Measurements from ENCODE around the gene ZNF44. TPM values are rescaled to one million over a fixed set of nuclear protein-coding genes. Genes with fewer than 3 reads are reported as not detected.

Gene ZNF44
- total and polyA plus RNA-seq, 2 experiments from 2014 or later: 4.1 to 4.3 TPM

DNA sequence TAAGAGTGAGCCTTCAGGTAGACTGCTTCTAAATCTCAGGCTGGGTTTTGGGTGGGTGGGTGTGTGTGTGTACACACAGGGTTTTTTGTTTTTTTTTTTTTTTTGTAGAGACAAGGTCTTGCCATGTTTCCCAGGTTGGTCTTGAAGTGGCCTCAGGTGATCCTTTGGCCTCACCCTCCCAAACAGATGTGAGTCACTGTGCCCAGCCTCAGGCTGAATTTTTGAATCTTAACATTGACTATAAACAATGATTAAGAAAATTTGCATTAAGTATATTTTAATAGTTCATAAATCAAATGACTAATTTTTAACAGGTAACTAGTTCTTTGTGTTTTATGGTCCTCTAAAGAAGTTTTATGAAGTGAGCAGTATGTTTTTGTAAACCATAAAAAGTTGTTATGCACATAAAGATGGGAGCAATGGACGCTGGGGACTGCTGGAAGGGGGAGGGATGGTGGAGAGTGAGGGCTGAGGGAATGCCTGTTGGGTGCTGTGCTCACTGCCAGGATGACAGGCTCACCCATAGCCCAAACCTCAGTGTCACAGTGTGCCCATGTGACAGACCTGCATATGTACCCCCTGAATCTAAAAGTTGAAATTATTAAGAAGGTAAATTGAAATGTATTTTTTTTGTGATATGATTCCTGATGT, 71.6 kb downstream of the ZNF44 start:
- H3K27me3 Mint-ChIP-seq (ENCODE audit: insufficient read depth, low read depth, poor library complexity): peaks cover 6% of the 10 kb centered on the region
- no peak overlapping the region for H3K4me3 Mint-ChIP-seq
- TF ChIP-seq STAT1 (IDR thresholded peaks at IDR 0.05; ENCODE audit: unreplicated experiment) (no peak), NANOG (IDR thresholded peaks at IDR 0.05; ENCODE audit: borderline replicate concordance) (no peak), CREB1 (CRISPR knock-in tag; IDR thresholded peaks at IDR 0.05; ENCODE audit: low read depth) (no peak), JUNB (IDR thresholded peaks at IDR 0.05; ENCODE audit: unreplicated experiment) (no peak), ZNF331 (CRISPR knock-in tag; IDR thresholded peaks at IDR 0.05; ENCODE audit: low read depth) (no peak), POLR2AphosphoS5 (IDR thresholded peaks at IDR 0.05; ENCODE audit: low read depth) (no peak), EZH2 (IDR thresholded peaks at IDR 0.05; ENCODE audit: low read depth, unreplicated experiment) (no peak), EZH2phosphoT487 (IDR thresholded peaks at IDR 0.05; ENCODE audit: unreplicated experiment) (no peak), ZNF114 (CRISPR knock-in tag; IDR thresholded peaks at IDR 0.05) (no peak)
- TF ChIP-seq, protein P1, sequence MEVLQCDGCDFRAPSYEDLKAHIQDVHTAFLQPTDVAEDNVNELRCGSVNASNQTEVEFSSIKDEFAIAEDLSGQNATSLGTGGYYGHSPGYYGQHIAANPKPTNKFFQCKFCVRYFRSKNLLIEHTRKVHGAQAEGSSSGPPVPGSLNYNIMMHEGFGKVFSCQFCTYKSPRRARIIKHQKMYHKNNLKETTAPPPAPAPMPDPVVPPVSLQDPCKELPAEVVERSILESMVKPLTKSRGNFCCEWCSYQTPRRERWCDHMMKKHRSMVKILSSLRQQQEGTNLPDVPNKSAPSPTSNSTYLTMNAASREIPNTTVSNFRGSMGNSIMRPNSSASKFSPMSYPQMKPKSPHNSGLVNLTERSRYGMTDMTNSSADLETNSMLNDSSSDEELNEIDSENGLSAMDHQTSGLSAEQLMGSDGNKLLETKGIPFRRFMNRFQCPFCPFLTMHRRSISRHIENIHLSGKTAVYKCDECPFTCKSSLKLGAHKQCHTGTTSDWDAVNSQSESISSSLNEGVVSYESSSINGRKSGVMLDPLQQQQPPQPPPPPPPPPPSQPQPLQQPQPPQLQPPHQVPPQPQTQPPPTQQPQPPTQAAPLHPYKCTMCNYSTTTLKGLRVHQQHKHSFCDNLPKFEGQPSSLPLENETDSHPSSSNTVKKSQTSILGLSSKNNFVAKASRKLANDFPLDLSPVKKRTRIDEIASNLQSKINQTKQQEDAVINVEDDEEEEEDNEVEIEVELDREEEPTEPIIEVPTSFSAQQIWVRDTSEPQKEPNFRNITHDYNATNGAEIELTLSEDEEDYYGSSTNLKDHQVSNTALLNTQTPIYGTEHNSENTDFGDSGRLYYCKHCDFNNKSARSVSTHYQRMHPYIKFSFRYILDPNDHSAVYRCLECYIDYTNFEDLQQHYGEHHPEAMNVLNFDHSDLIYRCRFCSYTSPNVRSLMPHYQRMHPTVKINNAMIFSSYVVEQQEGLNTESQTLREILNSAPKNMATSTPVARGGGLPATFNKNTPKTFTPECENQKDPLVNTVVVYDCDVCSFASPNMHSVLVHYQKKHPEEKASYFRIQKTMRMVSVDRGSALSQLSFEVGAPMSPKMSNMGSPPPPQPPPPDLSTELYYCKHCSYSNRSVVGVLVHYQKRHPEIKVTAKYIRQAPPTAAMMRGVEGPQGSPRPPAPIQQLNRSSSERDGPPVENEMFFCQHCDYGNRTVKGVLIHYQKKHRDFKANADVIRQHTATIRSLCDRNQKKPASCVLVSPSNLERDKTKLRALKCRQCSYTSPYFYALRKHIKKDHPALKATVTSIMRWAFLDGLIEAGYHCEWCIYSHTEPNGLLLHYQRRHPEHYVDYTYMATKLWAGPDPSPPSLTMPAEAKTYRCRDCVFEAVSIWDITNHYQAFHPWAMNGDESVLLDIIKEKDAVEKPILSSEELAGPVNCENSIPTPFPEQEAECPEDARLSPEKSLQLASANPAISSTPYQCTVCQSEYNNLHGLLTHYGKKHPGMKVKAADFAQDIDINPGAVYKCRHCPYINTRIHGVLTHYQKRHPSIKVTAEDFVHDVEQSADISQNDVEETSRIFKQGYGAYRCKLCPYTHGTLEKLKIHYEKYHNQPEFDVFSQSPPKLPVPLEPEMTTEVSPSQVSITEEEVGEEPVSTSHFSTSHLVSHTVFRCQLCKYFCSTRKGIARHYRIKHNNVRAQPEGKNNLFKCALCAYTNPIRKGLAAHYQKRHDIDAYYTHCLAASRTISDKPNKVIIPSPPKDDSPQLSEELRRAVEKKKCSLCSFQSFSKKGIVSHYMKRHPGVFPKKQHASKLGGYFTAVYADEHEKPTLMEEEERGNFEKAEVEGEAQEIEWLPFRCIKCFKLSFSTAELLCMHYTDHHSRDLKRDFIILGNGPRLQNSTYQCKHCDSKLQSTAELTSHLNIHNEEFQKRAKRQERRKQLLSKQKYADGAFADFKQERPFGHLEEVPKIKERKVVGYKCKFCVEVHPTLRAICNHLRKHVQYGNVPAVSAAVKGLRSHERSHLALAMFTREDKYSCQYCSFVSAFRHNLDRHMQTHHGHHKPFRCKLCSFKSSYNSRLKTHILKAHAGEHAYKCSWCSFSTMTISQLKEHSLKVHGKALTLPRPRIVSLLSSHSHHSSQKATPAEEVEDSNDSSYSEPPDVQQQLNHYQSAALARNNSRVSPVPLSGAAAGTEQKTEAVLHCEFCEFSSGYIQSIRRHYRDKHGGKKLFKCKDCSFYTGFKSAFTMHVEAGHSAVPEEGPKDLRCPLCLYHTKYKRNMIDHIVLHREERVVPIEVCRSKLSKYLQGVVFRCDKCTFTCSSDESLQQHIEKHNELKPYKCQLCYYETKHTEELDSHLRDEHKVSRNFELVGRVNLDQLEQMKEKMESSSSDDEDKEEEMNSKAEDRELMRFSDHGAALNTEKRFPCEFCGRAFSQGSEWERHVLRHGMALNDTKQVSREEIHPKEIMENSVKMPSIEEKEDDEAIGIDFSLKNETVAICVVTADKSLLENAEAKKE (CRISPR knock-in tag; IDR thresholded peaks at IDR 0.05): no peak
- TF ChIP-seq, protein P2, sequence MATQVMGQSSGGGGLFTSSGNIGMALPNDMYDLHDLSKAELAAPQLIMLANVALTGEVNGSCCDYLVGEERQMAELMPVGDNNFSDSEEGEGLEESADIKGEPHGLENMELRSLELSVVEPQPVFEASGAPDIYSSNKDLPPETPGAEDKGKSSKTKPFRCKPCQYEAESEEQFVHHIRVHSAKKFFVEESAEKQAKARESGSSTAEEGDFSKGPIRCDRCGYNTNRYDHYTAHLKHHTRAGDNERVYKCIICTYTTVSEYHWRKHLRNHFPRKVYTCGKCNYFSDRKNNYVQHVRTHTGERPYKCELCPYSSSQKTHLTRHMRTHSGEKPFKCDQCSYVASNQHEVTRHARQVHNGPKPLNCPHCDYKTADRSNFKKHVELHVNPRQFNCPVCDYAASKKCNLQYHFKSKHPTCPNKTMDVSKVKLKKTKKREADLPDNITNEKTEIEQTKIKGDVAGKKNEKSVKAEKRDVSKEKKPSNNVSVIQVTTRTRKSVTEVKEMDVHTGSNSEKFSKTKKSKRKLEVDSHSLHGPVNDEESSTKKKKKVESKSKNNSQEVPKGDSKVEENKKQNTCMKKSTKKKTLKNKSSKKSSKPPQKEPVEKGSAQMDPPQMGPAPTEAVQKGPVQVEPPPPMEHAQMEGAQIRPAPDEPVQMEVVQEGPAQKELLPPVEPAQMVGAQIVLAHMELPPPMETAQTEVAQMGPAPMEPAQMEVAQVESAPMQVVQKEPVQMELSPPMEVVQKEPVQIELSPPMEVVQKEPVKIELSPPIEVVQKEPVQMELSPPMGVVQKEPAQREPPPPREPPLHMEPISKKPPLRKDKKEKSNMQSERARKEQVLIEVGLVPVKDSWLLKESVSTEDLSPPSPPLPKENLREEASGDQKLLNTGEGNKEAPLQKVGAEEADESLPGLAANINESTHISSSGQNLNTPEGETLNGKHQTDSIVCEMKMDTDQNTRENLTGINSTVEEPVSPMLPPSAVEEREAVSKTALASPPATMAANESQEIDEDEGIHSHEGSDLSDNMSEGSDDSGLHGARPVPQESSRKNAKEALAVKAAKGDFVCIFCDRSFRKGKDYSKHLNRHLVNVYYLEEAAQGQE (IDR thresholded peaks at IDR 0.05; ENCODE audit: unreplicated experiment): no peak
- TF ChIP-seq, protein P3, sequence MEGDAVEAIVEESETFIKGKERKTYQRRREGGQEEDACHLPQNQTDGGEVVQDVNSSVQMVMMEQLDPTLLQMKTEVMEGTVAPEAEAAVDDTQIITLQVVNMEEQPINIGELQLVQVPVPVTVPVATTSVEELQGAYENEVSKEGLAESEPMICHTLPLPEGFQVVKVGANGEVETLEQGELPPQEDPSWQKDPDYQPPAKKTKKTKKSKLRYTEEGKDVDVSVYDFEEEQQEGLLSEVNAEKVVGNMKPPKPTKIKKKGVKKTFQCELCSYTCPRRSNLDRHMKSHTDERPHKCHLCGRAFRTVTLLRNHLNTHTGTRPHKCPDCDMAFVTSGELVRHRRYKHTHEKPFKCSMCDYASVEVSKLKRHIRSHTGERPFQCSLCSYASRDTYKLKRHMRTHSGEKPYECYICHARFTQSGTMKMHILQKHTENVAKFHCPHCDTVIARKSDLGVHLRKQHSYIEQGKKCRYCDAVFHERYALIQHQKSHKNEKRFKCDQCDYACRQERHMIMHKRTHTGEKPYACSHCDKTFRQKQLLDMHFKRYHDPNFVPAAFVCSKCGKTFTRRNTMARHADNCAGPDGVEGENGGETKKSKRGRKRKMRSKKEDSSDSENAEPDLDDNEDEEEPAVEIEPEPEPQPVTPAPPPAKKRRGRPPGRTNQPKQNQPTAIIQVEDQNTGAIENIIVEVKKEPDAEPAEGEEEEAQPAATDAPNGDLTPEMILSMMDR (conservative IDR thresholded peaks at IDR 0.05; ENCODE audit: low read depth in 2 of 2): no peak
- TF ChIP-seq, protein P4, sequence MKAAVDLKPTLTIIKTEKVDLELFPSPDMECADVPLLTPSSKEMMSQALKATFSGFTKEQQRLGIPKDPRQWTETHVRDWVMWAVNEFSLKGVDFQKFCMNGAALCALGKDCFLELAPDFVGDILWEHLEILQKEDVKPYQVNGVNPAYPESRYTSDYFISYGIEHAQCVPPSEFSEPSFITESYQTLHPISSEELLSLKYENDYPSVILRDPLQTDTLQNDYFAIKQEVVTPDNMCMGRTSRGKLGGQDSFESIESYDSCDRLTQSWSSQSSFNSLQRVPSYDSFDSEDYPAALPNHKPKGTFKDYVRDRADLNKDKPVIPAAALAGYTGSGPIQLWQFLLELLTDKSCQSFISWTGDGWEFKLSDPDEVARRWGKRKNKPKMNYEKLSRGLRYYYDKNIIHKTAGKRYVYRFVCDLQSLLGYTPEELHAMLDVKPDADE (IDR thresholded peaks at IDR 0.05): no peak
- H4K20me1 ChIP-seq (replicated peaks; ENCODE audit: insufficient read depth): no peaks in the 10 kb centered on the region
- H3K9me2 ChIP-seq (ENCODE audit: insufficient read depth): no peaks in the 10 kb centered on the region
- no peak overlapping the region for H3K4me3 ChIP-seq
- H3K4me1 ChIP-seq (ENCODE audit: insufficient read depth): no peaks in the 10 kb centered on the region
- no peak overlapping the region for H3K27ac ChIP-seq (ENCODE audit: low read depth)
- peaks cover 15% of the 10 kb centered on the region for H3K79me2 ChIP-seq (replicated peaks; ENCODE audit: insufficient read depth)
- DNase-seq (ENCODE audit: low spot score): no peak
- peaks cover 96% of the 10 kb centered on the region for H3K9me3 Mint-ChIP-seq
- no peaks in the 10 kb centered on the region for H3K36me3 ChIP-seq (ENCODE audit: insufficient read depth)
- H3K4me1 Mint-ChIP-seq: no peaks in the 10 kb centered on the region
- H3K27ac Mint-ChIP-seq: no peak overlapping the region
- ATAC-seq: no peak
- H3F3A ChIP-seq (replicated peaks; ENCODE audit: low read depth): no peaks in the 10 kb centered on the region
- H3K36me3 Mint-ChIP-seq (ENCODE audit: low read depth): peaks cover 23% of the 10 kb centered on the region
- H2AFZ ChIP-seq: no peak overlapping the region
- no peak overlapping the region for H3K4me2 ChIP-seq
- no peaks in the 10 kb centered on the region for H3K27me3 ChIP-seq (ENCODE audit: insufficient read depth)

Data from GM23338 (cell line).